Renal cortex interstitium (tissue), 11 donors: ENCODE results near the gene SLC1A2. TPM values are rescaled to one million over a fixed set of nuclear protein-coding genes. Genes with fewer than 3 reads are reported as not detected.

ENCODE experiments used
- DNase-seq, 11 donors: peaks; one replicate each; pipeline ENCODE4 v3.0.0-alpha.2; 2013; ENCODE audit warnings: low read depth in 9 of 11, low spot score in 4 of 11; ENCODE audit errors: extremely low read depth in 1 of 11
- polyA plus RNA-seq, 3 donors: library from polyadenylated mRNA; unstranded; fragments of 120-200 nt; gene quantifications; one replicate each; pipeline ENCODE4 v1.2.1, GENCODE V29; 2013; ENCODE audit not compliant: insufficient read length in 3 of 3

The SLC1A2 gene
- polyA plus RNA-seq, 3 donors = 0.47 to 0.64 (median 0.58) TPM

DNA sequence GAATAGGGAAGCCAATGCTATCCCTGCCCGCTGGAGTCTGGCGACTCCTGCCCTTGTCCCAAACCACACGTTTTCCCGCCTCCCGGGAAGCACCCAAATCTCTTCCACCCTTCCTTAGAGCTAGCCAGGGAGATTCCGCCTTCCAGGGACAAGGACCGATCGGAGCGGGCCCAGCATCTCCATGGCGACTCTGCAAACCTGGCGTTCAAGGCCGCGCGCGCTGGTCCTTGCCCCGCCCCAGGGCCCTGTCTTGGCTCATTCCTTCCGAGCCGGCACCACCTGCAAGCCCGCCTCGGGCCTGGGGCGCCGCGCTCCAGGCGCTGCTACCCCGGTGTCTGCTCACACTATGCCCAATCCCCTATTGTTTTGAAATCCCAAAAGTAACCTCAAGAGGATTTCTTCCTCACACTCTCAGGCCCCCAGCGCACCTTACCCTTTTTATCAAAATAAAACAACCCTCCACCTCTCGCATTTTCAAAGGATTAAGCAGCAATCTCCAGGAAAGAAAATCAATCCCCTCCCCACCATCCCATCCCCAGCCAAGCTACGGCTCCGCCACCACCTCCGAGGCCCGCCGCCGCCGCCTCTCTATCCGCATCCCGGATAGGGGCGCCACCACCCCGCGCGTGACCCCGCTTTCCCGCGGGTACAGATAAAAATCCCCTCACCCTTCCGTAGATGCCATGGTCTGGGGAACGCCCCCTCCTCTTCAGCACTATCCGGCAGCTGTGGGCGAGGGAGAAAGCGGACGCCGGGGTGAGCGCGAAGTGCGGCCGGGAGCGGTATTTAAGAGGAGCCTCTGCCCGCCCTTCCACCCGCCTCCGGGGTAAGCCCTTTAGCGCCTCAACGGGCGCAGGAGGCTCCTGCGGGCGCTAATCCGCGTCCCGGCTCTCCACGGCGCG is 825 bp downstream of the SLC1A2 start:
- no peak for DNase-seq

DNA sequence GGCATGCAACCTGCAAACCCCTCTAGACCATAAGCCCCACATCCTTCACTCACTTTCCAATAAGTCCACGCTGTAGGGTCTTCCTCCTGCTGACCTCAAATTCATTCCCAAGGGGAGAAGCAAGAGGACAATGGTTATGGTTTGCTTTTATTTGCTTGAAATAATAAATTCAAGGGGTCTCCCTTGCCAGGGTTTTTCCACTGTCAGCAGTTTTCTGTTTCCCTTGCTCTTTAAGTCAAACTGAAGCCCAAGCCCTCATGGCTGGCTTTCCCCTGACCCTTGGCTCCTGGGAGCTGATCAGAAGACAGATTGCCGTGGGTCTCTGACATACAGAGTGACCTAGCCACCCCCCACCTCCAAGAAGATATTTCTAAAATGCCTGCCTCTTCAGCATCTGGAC is 3.9 kb downstream of the SLC1A2 start:
- no peak for DNase-seq

DNA sequence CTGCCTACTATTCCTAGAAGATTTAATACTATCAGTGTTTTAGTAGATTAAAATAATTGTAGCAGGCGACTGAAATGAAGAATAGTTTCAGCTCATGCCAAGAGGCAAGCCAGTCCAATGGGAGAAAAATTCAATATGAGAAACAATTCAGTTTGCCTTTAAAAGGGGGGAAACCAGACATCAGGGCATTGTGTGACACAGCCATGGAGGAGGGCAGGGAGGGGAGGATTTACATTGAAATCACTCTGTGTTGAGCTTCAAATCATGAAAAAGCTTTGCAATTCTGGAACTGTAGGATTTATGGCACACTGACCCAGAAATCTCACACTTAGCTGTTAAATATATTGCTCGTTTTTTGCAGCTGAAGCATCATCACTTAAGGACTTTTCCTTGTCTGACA is 4.6 kb downstream of the SLC1A2 start:
- no peak for DNase-seq

DNA sequence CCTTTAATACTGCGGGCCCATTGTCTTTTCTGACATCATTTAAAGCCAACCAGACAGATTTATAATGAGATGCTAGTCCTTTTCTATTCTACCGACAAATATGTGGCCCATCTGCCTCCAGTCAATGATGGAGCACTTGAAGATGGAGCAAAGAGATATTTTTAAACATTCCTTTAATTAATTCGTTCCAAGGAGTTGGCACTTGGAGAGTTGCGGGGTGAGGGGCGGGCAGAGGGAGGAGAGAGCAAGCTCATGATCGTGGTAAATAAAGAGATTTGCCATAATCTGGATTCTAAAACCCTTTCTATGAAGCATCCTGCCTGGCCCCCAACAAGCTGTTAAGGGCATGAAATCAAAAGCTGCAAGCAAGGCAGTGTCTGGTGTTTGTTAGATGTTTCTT is 5.0 kb downstream of the SLC1A2 start:
- DNase-seq = no peak

DNA sequence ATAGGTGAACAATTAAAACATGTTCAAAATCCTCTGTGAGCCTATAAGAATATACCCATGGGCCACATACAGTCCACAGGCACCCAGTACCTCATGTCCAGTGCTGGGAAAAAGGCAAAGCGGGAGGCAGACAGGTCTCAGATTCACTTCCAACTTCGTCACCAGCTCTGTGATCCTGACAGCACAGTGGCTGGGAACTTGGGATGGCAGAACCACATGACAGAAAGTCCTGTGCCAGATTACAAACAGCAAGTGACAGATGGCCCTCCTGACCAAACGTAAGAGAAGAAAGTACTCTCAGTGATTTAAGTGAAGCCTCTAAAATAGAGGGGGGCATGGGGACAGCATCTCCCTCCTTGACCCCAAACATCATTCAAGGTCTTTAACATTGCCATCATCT is 5.8 kb downstream of the SLC1A2 start:
- DNase-seq = no peak

DNA sequence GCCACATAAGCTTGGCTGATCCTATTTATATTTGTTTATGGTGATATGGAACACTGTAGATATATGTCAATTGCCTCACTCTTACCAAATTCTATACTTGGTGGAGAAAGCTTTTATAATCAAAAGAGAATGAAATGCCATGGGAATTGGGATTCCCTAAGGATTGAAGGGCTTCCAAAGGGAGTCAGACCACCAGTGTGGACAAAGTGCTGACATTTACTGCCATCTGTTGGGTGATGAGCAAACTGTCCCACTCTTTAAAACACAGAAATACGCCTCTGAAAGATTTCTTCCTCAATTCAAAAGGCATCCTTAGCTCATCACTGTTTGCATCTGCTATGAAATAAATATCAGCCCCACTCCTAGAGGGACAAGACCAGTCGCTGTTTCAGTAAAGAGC is 7.1 kb downstream of the SLC1A2 start:
- no peak for DNase-seq

DNA sequence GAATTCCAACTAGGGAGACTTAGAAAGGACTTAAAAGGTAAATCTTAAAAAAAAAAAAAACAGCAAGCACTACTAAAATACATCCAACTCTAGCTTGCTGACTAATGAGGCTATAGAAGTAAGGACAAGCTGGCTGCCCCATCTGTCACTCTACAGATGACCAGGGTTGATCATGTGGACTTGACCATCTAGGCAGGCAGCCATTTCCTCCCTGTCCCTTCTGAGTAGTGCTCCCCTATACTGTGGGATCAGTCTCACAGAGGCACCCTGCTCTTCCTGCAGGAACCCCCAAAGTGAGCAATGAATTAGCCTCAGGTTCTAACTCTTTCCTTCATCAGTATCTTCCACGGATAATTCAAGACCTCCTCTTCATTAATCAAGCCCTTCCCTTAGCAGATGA is 12.3 kb downstream of the SLC1A2 start:
- no peak for DNase-seq

DNA sequence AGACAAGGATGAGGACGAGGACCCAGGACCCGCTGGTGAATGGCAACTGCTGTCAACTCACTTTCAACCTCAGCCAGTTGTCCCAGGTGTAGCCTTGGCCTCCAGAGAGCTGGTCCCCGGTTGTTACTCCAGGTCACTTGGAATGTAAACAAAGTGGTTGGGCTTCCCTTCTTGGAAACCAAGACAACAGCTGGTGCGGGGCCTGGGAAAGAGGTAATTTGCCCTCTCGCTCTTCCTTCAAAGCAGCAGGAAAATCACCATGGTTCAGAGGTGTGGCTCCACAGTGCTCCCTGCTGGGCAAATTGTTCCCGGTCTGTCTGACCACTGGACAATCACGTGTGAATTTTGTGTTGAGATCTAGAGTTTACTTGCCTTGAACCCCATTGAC is 15.0 kb downstream of the SLC1A2 start:
- DNase-seq = no peak

DNA sequence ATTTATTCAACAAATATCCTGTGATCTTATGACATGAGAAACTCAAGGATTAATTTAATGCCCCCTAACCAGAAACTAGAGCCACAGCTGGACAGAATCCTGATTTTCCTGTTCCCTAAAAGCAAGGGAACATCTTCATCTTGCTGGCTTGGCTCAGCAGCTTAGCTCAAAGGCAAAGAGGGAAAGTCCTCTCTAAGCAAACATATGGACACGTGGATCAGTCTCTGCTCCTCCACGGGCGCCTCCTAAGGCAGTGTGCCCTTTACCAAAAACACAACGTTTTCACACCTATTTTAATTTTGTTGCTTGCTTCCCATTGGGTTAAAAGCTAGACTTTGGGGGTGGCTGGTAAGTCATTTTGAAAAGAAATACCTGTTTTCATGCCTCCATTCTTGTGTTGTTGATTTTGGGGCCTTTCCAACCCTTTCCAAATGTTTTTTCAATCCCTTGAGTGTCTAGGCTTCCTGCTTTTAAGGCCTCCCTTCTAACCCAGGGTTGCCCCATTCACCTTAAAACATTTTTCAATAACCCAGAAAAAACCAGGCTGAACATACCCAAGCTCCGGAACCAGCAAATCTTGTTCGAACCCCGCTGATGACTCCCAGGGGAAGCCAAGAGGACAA is 15.5 kb downstream of the SLC1A2 start:
- DNase-seq = no peak

DNA sequence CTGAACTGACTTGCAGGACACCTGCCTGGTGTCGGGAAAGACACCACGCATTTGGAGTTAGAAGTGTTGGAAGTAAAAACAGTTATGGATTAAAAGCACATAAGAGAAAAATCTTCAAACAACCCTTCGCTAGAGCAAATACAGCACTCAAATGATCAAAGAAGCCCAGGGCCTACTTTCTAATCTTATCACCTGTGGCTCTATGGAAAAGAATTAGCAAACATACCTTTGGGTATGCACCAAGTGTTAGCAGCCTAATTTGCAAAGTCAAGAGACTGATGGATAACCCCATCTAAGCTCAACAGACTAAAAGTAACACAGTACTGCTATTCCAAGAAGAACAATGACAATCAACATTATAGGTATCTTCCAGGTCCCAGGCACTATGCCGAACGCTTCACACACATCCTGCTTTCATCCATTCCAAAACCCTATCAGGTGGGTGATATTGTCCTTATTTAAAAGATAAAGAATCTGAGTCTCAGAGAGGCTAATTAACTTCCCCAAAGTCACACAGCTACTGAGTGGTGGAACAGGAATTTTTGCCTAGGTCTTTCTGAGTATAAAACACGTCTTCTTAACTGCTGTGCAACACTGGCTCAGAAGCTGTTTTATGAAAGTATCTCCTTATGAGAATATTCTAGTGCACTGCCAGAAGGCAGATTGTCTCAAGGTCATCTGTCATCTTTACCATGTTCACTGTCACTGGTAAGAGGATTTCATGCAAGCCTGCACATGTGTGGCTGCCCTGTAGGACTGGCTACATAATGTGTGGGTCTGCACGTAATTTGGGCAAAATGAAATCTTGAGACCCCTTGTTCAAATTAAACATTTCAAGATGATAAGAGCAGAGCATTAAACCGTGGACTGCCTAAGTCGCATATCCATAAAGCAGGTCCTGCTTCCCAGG is 16.4 kb downstream of the SLC1A2 start:
- no peak for DNase-seq

DNA sequence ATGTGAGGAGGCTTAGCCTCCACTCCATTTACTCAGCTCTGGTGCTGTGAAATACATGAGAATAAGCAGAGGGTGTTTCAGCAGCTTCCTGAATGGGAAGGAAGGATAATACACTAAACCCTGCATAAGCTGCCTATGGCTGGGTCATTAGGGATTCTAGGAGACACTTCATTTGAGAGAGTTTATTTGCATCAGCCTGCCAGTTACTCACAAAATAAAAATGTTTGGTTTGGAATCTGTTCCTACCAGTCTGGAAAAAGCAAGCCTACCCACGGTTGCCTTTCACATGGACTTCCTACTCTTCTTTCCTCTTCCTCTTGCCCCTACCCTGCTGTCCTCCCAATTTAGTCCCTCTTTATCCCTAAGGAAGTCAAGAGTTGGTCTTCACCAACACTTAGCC is 20.5 kb downstream of the SLC1A2 start:
- no peak for DNase-seq

DNA sequence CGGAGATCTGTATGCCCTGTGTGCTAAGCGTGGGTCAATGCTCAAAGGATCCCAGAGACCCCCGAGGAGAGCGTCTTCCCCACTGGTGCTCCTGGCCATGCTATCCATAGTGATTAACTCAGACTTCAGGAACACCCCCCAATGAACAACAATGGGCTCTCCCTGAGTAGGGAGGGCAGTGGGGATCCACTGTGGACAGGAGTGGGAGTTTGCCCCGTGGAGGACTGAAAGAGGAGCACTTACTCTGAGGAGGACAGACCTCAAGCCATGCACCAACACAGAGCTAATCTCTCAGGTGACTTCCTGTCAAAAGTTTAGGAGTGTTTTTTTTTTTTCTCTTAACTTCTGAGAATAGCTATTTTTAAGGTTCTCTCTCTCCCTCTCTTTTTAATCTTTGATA is 24.4 kb downstream of the SLC1A2 start:
- DNase-seq = no peak

DNA sequence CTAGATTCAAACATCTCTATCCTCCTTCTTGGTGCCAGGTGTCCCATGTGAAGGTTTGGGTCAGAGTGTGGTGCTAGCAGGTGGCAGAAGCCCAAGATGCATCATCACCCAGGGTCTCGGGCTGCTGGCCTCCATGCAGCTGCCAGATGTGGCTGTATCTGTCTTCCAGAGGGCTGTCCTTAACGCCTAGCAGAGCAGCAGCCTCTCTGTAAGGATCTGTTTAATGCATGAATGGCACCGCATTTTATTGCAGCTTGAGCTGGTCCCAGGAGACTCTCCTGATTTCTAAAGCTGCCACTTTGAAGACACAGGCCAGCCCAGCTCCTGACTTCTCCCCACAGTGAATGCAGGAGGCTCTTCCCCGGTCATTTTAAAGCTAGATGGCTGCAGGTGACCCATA is 26.3 kb downstream of the SLC1A2 start:
- DNase-seq = no peak

DNA sequence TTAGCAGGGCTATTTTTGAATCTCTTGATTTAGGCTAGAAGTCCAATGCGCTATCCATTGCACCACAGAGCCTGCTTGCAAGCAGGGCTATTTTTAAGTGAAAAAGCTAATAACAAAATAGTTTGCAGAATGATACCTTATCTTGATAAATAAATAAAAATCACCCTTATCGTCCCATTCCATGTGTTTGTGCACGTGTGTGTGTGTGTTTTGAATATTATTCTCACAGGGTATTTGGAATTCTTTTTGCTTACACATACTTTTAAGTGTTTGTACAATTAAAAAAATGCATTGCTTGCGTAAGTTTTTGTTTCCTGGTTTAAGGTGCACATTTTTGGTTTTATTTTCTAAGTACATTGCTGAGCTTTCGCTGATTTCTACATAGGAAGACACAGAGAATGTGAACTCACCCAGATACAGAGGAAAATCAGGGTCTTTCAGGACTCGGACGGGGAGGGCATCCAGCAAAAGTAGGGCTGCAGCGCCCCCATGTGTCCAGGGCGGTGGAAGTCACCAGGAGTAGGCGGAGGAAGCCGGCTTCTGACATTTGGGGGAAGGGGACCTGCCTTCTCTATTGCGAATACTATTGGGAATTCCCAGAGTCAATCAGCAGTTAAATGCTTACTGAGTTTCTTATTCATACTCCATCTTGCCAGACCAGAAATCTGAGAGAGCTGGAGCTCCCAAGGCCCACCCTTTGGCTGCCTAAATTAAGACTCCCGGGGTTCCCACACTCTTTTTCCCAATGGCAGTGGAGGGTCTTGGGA is 27.3 kb downstream of the SLC1A2 start:
- peak; percentile 38 to 67 (median 59) for DNase-seq

DNA sequence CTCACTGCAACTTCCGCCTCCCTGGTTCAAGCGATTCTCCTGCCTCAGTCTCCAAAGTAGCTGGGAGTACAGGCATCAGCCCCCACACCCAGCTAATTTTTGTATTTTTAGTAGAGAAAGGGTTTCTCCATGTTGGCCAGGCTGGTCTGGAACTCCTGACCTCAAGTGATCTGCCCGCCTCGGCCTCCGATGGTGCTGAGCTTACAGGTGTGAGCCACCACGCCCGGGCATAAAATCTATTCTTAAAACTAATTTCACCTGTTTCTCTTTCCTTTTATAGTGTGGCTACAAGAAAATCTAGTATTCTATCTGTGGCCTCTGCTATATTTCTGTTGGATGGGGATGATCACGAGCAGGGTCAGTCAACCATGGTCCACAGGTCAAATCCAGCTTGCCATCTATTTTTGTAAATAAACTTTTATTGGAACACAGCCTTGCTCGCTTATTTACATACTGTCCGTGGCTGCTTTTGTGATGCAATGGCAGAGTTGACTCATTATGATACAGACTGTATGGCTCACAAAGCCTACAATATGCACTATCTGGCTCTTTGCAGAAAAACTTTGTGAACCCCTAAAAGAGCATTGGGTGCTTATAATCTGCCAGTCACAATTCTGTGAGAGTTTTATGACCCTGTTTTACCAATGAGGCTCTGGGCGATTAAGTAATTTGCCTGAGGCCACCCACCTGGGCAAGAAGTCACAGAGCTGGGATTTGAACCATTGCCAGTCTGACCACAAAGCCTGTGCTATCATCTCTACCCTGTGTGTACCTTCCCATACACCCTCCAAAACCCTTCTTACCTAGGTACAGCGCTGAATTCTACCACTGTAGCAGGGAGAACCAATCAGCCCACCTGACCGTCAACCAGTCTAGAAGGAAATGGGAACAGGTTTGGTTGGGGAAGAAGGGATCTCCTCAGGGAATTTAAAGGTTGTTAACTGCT is 28.3 kb downstream of the SLC1A2 start:
- DNase-seq = no peak

DNA sequence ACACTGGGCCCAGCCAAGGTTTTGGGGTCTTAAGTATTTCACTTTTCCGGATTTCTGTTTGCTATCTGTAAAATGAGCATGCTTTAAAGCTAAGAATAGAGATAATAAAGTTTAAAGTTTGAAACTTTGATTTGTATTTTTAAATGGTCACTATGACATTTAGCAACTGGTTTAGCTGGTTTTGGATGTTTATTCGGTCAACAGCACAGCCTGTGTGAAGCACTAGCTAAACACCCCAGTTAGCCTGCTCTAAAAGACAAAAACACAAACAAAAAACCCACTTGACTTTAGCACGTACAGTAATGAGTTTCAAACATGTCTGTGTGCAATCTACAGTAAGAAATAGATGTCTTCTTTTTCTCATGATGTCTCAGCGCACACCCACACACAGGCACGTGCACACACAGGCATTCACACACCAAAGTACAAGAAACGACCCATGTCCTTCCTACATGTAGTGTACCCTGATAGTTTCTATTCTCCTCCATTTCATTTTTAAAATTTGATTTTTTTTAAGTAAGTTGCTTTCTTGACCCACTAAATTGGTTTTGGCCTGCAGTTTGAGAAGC is 29.4 kb downstream of the SLC1A2 start:
- DNase-seq = no peak

DNA sequence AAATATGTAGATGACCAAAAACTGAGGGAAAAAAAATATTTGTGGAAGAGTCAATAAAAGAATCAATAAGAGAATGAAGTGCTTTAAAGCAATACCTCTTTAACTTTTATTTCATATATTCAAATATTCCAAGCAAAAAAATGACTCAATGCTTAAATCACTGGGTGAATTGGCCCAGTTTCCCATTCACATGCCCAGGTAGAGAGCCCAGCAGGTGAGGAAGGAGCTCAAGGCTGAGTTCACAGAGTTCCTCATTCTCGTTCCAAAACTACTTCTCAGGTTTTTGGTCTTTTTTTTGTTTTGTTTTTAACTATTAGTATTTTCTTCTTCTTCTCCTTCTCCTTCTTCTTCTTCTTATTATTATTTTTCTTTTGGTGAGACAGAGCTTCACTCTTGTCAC is 30.2 kb downstream of the SLC1A2 start:
- DNase-seq = no peak

DNA sequence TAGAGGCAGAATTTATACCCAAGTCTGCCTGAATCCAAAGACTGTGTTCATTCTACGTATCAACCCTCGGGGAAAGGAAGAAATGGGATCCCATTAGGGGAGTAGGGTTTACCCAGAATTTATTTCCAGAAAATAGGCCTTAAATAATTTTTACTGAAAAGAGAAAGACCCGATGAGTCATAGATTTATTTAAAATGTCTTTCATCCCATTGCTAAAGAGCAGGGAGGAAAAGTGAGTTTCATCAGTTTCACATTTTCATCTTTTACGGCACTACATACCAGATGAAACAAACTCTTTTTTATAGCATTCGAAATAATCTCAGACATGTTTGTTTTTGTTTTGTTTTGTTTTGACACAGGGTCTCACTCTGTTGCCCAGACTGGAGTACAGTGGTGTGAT is 31.3 kb downstream of the SLC1A2 start:
- DNase-seq = no peak
